Epidermal melanocyte (primary cell): Measurements from ENCODE around the gene ADAM23.

Experiments used
- DNase-seq: peaks from one replicate; pipeline ENCODE4 v3.0.0; 2011; ENCODE audit warnings: low spot score; ENCODE audit not compliant: insufficient read length

Gene ADAM23

DNA sequence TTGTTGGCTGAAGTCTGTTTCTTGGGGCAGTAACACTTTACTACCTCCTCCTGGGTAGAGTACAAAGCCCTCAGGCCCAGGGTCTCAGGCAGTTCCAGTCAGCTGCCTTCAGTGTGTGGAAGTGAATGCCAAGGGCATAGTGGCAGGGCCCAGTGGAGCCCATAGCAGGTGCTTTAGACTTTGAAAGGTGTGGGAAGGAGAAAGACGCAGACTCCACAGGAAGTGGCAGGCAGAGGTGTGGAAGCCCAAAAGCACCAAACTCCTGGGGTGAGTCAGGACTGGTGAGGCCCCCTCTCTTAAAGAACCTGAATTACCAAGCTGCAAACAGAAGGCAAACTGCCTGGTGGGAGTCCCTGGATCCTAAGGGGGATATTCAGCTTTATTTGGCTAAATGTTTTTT, 45.3 kb downstream of the ADAM23 start:
- DNase-seq = no peak

DNA sequence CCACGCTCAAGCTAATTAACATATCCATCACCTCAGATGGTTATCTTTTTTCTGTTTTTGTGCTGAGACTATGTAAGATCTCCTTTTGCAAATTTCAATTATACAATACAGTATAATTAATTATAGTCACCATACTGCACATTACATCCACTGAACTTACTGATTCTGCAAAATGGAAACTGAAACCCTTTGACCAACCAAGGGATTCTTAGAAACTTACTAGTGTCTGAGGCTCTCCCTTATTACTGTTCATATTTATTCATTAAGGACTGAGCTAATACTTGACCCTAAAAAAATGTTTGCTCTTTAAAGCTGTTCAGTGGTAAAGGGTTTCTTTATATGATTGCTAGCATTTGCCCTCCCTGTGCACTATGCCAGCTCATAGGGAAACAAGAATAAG, 50.7 kb downstream of the ADAM23 start:
- no peak for DNase-seq

DNA sequence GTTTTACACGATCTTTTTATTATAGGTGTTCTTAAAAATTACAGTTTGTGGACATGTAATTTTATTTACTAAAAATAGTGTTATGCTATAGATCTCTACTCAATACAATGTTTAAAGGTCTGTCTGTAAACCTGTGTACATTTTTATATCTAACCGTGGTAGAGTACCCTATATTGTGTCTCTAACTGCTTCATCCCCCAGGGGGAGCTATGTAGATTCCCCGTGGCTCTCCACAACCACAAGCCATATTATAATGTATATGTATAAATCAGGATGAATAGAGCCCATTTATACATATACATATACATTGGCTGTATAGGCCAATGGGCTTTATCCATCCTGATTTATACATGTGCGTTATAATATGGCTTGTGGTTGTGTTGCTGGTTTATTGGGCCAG, 59.4 kb downstream of the ADAM23 start:
- DNase-seq = no peak

DNA sequence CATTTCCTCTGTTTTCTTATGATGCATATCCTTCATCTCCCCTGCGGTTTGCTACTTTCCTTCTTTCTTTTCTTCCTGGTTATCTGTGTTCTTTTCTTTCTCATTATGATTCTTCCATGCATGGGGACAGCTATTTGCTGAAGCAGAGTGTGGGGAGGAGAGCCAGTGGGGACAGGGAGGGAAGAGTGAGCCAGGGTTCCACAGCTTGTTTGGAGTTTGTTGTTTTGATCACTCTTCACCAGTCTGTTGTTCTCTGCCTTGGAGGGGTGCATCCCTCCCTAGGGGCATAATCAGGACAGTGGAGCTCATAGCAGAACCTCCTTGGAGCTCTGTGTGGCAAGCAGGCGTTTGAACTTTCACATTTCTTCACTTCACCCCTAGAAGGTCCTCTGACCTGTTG, 68.0 kb downstream of the ADAM23 start:
- no peak for DNase-seq

DNA sequence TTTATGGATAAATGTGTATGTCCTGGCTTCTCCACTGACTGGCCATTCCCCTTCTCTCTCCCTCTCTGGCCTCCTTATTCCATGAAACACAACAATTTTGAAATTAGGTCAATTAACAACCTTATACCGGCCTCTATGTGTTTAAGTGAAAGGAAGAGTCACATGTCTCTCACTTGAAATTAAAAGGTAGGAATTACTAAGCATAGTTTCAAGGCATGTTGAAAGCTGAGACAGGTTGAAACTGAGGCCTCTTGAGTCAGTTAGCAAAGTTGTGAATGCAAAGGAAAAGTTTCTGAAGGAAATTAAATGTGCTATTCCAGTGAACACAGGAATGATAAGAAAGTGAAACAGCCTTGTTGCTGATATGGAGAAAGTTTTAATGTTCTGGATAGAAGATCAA, 69.7 kb downstream of the ADAM23 start:
- DNase-seq = no peak

DNA sequence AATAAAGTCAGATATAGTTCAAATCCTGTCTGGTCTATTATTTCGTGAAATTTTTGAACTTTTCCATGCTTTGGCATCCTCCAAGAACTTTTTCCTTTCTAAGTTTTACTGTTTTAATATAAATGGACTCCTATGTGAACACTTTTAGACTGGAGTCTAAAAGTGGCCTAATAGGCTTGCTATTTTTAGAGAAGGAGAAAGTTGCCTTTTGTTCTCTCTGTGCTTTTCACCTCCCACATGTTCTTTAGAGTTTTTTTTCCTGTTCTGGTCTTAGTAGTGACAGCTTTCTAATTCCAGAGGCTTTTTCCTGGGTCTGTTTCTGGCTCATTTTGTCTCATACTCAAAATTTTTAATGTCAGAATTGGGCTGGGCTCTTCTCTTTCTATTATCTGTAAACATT, 72.2 kb downstream of the ADAM23 start:
- no peak for DNase-seq

DNA sequence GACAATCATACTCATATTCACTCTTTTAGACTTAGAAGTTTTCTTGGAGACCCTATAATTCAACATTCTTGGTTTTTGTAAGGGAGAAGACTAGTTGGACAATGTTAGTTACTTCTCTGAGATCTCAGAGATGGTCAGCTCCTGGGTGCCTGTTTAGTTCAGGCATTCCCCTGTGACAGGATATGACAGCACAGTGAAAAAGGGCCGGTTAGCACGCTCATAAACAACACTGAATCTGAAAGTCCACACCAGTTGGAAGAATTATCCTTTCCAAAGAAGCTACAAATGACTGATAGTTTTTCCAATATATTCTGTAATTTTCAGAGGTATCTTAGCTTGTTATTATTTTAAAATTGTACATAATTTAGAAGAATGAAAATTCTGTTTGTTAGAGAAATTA, 75.7 kb downstream of the ADAM23 start:
- DNase-seq = no peak

DNA sequence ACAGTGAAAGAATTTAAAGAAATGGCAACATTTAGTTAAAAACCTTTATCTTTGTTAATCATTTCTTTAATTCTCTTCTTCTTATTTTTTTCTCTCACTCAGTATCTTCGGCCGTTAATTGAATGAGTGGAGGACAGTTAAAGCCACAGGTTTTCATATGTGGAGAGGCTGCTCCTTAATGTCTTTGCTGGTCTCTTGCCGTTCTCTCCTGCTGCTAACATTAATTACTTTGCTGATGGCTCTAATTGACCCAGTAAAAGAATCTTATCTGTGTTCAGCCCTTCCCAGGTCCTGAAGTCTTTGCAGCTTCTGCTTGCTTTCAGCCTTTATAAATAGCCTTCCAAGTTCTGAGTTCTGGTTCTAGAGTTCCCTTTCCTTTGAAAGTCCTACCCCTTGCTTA, 77.1 kb downstream of the ADAM23 start:
- DNase-seq = no peak

DNA sequence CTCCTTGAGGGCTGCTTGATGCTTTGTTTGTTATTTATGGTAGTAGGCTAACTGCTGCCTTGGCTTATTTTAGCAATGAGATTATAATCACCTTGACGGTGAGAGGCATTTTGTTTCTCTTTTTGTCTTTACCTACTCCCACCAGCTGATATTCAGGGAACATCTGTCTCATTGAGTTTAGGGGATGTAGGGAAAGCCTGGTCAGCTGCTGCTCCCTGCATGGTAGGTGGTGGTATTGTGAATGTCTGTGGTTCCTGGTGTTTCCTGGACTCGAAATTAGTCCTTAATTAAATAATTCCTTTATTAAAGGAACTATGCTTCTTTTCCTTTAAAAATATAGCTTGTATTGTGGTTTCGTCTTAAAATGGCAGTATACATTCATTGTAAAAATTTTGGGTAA, 77.8 kb downstream of the ADAM23 start:
- no peak for DNase-seq

DNA sequence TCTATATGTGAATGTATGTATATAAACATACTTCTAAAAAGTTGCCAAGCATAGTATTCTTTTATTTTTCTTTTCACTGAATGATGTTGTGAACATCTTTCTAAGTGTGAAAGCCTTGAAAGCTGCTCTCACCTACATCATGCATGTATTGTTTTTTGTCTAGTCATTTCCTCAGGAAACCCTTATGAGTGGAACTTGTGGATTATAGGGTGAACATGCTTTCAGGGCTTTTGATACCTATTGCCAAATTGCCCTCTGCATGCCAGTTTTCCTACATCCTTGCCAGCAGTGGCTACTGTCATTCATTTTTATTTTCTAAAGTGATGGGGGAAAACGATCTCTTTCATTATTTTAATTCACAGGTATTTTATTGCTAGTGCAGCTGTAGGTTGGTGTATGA, 78.3 kb downstream of the ADAM23 start:
- DNase-seq = no peak

DNA sequence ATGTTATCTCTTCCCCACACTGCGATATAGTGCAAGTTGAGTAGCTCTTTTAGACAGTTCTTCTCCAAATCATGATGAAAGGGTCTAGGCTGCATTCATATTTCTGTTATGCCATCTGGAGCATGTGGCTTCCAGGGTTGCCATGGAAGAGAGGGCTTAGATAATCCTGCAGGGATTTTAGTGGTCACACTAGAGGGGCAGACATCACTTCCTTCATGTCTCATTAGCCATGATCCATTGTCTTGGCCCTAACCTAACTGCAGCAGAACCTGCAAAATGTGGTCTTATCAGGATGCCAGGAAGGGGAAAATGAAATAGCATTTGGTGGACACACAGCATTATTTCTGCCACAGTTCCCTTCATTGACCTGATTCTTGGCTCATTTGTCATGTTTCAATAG, 83.1 kb downstream of the ADAM23 start:
- DNase-seq = no peak

DNA sequence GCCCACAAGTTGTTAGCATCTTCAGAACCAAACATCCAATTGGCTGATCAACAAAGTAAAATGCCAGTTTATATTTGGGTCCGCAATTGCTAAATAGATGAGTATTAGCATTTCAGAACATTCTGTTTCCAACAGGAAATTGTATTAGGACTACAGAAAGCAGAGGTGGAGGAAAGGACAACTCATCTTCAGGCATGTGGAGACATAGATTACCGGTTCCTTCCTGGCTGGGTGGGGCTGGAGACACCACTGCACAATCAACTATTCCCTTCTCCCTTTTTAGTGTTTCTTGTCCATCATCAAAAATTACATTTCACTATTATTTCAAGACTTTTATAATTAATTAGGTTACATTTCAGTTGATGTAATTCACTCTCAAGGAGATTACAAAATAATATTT, 83.8 kb downstream of the ADAM23 start:
- DNase-seq = no peak

DNA sequence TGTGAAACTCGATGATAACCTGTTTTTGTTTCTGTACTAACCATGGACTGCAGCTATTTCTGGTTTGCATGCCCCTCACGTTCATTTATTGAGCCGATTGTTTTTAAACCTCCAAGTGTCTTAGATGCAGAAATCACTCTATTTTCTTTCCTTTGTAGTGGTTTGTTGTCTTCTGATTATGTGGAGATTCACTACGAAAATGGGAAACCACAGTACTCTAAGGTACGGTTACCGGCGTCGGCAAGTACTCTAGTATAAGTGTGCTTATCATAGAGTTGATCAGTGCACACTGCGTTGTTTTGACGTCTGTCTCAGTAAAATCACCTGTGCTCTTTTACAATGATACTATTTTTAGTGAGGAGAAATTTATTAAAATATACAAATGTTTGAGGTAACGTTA, 87.4 kb downstream of the ADAM23 start:
- DNase-seq = no peak

DNA sequence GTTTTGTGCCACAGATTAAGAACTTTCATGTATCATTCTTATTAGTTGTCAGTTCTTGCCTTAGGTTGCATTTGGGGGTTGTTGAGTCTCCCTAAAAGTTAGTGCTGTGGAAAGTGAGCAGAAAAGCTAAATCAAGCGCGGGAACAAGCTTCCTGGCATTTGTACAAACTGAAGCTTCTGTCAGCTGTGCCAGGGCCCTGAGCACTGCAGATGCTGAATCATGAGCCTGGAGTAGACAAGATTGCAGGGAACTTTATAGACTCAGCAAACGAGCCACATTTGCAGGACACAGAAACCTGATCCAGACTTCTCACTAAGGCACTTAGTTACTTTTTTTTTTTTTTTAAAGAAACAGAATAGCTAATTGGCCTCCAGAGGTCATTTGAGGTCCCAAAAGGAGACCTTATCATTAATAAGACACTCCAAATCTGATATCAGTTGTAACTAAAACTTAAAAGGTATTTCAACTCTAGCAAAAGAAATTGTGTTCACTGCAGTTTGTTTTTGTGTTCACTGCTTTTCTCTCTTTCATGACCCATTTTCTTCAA, 88.7 kb downstream of the ADAM23 start:
- no peak for DNase-seq

DNA sequence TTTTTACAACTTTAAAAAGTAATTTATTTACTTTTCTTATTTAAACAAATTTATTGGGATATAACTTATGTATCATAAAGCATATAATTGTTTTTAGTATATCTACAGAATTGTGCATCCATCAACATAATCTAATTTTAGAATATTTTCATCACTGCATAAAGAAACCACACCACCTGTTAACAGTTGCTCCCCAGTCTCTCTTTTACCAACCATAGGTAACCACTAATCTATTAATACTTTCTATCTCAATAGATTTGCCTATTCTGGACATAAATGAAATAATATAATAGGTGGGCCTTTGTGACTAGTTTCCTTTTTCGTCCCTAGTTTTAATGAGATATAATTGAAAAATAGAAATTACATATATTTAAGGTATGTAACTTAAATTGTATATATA, 90.6 kb downstream of the ADAM23 start:
- no peak for DNase-seq

DNA sequence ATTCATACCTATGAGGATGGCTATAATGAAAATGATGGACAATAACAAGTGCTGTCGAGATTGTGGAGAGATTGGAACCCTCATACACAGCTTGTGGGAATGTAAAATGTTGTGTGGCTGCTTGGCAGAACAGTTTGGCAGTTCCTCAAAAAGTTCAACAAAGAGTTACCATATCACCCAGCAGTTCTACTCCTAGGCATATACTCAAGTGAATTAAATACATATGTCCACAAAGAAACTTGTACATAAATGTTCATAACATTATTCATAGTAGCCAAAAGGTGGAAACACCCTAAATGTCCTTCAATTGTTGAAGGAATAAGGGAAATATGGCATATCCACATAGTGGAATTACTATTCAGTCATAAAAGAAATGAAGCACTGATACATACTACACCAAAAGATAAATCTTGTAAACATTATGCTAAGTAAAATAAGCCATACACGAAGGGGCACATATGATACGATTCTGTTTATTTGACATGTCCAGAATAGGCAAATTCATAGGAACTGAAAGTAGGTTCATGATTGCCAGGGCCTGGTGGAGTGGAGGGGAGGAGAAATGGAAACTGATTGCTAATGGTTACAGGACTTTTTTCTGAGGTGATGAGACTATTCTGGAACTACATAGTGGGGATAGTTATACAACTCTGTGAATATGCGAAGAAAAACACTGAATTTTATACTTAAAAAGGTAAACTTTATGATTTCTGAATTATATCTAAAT, 92.1 kb downstream of the ADAM23 start:
- no peak for DNase-seq

DNA sequence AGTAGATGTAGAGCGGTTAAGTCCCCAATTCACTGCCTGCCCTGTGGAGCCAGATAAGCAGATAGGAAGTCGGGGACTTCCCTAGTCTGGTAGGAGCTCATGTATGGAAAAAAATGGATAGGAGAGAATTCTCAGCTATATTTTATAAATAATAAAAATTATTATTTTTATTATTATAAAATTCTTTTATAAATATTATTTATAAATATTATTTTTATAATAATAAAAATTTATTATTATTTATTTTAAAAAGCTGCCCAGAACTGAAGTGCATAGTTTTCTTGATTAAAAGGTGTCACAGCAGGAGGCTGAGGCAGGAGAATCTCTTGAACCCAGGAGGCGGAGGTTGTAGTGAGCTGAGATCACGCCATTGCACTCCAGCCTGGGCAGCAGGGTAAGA, 97.4 kb downstream of the ADAM23 start:
- no peak for DNase-seq

DNA sequence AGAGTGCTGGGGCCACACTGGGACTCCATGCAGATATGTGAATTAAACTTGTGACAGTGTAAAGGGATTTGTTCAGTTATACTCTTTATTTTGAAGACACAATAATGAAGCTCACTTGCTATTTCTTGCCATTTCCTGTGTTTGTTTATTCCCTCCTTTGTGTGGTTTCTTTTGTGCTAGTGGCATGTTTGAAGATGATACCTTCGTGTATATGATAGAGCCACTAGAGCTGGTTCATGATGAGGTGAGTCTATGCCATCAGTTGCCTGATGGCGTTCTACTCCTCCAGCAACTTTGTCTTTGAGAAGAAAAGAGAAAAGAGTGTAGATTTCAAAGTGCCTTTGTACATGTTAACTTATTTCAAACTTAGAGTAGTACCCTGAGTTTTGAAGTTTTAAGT, 99.7 kb downstream of the ADAM23 start:
- DNase-seq = no peak

DNA sequence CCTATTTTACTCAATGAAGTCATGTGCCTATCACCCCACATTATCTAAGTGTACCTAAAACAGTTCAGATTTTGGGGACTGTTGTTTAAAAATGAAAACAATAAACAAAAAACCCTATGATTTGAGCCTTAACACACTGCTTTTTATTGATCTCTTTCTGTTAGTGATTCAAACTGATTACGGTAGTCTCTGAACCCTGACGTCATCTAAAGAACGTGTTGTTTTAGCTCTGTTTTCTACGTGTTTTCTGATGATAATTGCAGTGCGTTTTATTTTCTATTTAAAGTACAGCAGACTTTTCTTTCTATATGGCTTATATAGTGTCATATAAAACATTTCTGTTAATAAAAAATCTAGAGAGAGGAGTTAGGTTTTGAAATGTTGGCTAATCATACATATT, 105.1 kb downstream of the ADAM23 start:
- DNase-seq = no peak

DNA sequence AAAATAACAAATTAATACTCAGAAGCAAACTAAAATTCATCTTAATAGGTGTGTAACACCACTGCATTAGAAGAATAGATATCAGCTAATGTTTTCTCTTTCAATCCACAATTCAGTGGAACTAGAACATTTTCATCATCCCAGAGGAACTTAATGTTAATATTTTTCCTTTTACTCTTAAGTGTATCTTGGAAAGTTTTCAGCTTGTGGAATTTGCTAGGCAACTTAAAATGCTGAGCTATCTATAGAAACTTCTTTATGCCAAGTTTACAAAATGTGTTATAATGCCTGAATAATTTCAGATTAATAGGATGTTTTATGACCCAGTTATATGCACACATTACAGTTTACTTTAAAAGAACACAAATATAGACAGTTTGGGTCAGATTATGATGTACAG, 112.4 kb downstream of the ADAM23 start:
- no peak for DNase-seq

DNA sequence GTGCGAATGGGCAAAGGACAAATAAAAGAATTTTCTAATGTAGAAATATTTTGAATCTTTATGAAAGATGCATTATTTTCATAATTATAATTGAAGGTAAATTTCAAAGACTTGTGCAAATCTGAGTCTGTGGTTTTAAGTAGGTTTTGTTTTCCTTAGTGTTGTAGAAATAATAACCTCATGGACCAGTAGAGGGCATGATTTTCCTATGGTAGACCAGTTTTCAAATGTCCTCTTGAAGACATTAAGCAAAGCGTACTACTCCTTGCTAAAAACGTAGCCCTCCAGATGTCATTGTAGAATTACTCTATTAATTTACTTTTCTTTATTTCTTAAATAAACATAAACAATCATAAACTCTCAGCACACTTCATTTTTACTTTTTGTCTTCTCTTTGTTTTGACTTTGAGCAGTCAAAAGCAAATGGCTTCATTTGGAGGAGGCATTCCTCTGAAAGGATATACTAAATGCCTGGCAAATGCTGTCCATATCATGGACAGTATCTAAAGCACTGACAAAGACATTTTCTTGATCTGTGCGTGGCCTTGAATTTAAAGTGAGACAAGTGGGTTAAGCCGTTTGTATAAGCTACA, 113.1 kb downstream of the ADAM23 start:
- DNase-seq = no peak

DNA sequence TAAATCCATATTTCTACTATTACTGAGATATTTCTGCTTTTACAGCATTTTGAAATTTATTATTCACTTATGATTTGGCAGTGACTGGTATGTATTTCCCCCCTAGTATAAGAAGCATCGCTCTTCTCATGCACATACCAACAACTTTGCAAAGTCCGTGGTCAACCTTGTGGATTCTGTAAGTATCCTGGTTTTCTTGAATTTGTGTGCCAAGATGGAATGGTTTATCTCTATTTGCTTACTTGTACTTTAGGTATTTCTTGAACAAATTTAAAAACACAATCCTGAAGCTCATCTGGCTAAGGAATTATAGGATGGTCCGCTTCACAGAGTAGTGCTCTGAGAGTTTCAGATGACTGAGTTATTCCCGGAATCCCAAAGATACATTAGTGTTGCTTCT, 114.0 kb downstream of the ADAM23 start:
- no peak for DNase-seq

DNA sequence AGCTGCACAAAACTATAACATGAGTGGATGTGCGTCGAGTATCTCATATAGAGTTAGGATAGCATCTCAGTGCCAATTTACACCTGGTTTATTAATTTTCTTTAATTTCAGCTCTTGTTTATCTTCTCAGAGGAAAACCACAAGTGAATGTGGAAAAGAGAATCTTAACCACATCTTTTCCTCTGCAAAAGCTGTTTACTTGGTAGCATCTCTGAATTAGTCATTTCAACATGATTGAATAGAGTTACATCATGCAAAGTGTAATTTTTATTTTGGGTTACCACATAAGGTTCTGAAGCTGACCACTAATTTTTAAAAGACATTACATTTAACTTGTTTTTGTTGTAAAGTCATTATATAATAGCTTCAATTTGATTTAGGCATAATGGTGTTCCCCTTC, 115.2 kb downstream of the ADAM23 start:
- DNase-seq = no peak
